HFFc6 (cell line): ENCODE data around the gene STK10. TPM values are rescaled to one million over a fixed set of nuclear protein-coding genes. Genes with fewer than 3 reads are reported as not detected.
A peak's percentile ranks its signal among the peaks of the same experiment; 100 is the strongest.

Source experiments
- DNase-seq: peaks from one replicate; pipeline ENCODE4 v3.0.0-alpha.2; 2018
- H3K27ac Mint-ChIP-seq: 2 replicates; pipeline ENCODE4 v1.8.0; 2020; ENCODE audit warnings: mild to moderate bottlenecking, mixed read lengths
- H3K27me3 Mint-ChIP-seq: 2 replicates; pipeline ENCODE4 v1.8.0; 2021; ENCODE audit warnings: mild to moderate bottlenecking, moderate library complexity, mixed read lengths; ENCODE audit not compliant: insufficient read depth
- H3K36me3 Mint-ChIP-seq: 2 replicates; pipeline ENCODE4 v1.8.0; 2021; ENCODE audit warnings: low read depth, mixed read lengths
- H3K4me1 Mint-ChIP-seq: 2 replicates; pipeline ENCODE4 v1.8.0; 2020; ENCODE audit warnings: low read depth, mixed read lengths
- H3K4me3 Mint-ChIP-seq: 2 replicates; pipeline ENCODE4 v1.8.0; 2020; ENCODE audit warnings: mild to moderate bottlenecking, moderate library complexity, mixed read lengths
- H3K9me3 Mint-ChIP-seq: 2 replicates; pipeline ENCODE4 v1.8.0; 2020; ENCODE audit warnings: mild to moderate bottlenecking, mixed read lengths
- CTCF ChIP-seq: fragments of 200-600 bp; sonication (generic); IDR thresholded peaks from 2 replicates; pipeline ENCODE4 v1.5.0; 2021; ENCODE audit warnings: antibody characterized with exemption, mild to moderate bottlenecking
- total RNA-seq, 6 experiments: library from RNA; stranded (reverse); fragmentation: NEBNext Ultra II Directional; extraction: Animal tissue kit (Norgen Biotek cat#: 25700); gene quantifications; 2 replicates in 1 of 6; 3 replicates in 5 of 6; pipeline ENCODE4 v1.2.3, GENCODE V29; 2021

The STK10 gene
- total RNA-seq, 6 experiments from 2014 or later, result 39.8 to 51.6 (median 47.5) TPM

- H3K27ac Mint-ChIP-seq, result peak overlapping the region; percentile 61; the same call in 1 of the 2 replicates
These were observed 86.3 kb downstream of the STK10 start for GRCh38 chr5:172101547-172102217.

GRCh38 chr5:172098883-172099282, 89.1 kb downstream of the STK10 start:
- peaks cover 13% of the 10 kb centered on the region for H3K27me3 Mint-ChIP-seq
- no peaks in the 10 kb centered on the region for H3K9me3 Mint-ChIP-seq
- no peak overlapping the region; the same call in 1 of the 2 replicates for H3K27ac Mint-ChIP-seq
- H3K36me3 Mint-ChIP-seq, result peaks cover 36% of the 10 kb centered on the region
- DNase-seq, result no peak
- H3K4me3 Mint-ChIP-seq, result no peak overlapping the region
- no peak for TF ChIP-seq CTCF
- peaks cover 47% of the 10 kb centered on the region for H3K4me1 Mint-ChIP-seq

More at GRCh38 chr5:172101547-172102217, 86.3 kb downstream of the STK10 start:
- Mint-ChIP-seq H3K4me3 (peak overlapping the region; percentile 81; the same call in 1 of the 2 replicates), H3K27me3 (peaks cover 12% of the 10 kb centered on the region), H3K9me3 (no peaks in the 10 kb centered on the region), H3K36me3 (peaks cover 45% of the 10 kb centered on the region), H3K4me1 (peaks cover 55% of the 10 kb centered on the region)
- no peak for DNase-seq
- TF ChIP-seq CTCF, result no peak

GRCh38 chr5:172098046-172098445, 90.0 kb downstream of the STK10 start:
- TF ChIP-seq CTCF, result no peak
- Mint-ChIP-seq H3K4me3 (no peak overlapping the region), H3K9me3 (no peaks in the 10 kb centered on the region), H3K36me3 (peaks cover 32% of the 10 kb centered on the region), H3K27me3 (peaks cover 13% of the 10 kb centered on the region), H3K4me1 (peaks cover 39% of the 10 kb centered on the region), H3K27ac (no peak overlapping the region)
- no peak for DNase-seq

DNA sequence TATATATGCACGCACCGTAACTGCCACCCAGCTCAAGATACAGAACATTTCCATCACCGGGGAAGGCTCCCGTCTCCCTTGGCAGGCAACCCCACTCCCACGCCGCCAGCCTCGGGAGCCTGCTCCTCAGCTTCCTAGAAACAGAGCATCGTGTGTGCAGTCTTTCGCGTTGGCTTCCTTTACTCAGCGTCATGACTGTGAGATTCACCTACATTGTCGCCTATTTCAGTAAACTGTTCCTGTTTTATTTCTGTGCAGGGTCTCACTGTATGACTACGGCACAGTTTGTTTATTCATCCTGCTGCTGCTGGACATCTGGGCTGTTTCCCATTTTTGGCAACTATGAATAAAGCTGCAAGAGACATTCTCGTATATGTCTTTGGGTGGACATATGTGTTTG, 90.7 kb downstream of the STK10 start:
- H3K4me3 Mint-ChIP-seq, result no peak overlapping the region
- peaks cover 12% of the 10 kb centered on the region for H3K27me3 Mint-ChIP-seq
- peaks cover 28% of the 10 kb centered on the region for H3K36me3 Mint-ChIP-seq
- no peak for TF ChIP-seq CTCF
- DNase-seq, result no peak
- H3K4me1 Mint-ChIP-seq, result peaks cover 32% of the 10 kb centered on the region
- peak overlapping the region; percentile 34 for H3K27ac Mint-ChIP-seq
- H3K9me3 Mint-ChIP-seq, result no peaks in the 10 kb centered on the region

DNA sequence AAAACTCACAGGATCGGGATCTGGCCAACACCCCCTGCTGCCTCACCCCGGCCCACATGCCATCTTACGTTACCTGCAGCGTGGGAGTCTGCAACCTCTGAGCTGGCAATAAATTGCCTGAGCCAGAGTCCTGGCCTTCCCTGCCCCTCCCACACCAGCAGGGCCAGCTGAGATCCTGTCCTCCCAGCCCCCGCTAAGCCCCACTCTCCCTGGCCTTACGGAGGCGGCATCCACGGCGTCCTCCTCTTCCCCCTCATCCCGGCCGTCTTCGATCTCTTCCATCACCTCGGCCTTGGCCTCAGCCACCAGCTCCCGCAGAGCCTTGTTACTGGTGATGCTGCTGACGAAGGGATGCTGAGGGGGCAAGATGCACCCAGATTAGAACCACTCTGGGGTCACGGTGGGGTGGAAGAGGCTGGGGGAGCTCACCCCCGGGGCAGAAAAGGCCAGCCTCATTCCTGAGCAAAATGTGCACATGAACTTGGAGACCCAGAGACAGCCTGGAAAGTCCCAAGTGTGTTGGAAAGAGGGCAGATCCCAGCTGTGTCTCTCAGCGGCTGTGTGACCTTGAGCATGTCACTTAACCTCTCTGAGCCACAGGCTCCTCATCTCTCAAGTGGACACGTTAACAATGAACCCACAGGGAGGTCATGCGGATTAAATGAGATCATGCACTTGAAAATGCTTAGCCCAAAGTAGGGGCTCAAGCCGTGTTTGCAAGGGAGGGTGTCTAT, 91.7 kb downstream of the STK10 start:
- DNase-seq, result no peak
- no peak overlapping the region for H3K4me3 Mint-ChIP-seq
- H3K4me1 Mint-ChIP-seq, result peaks cover 22% of the 10 kb centered on the region
- H3K27me3 Mint-ChIP-seq, result peaks cover 7% of the 10 kb centered on the region
- no peaks in the 10 kb centered on the region for H3K9me3 Mint-ChIP-seq
- TF ChIP-seq CTCF, result no peak
- H3K36me3 Mint-ChIP-seq, result peaks cover 18% of the 10 kb centered on the region
- no peak overlapping the region; the same call in 1 of the 2 replicates for H3K27ac Mint-ChIP-seq
